GM12875 (cell line): ENCODE measurements around the gene GANAB.
A peak's percentile ranks its signal among the peaks of the same experiment; 100 is the strongest.

Experiments used
- H3K4me3 ChIP-seq: one replicate; pipeline ENCODE4 v1.5.1; 2011; ENCODE audit warnings: low read depth, low read length, control low read depth
- CTCF ChIP-seq: IDR thresholded peaks from 2 replicates; pipeline ENCODE4 v1.5.1; 2011; ENCODE audit warnings: low read depth, mild to moderate bottlenecking, control low read depth, inconsistent platforms, low read length, moderate library complexity, borderline replicate concordance; ENCODE audit not compliant: insufficient read depth

GANAB gene

GRCh38 chr11:62673196-62673525 lies 26.7 kb upstream of the GANAB start:
- H3K4me3 ChIP-seq, result no peak overlapping the region
- TF ChIP-seq CTCF, result no peak

DNA sequence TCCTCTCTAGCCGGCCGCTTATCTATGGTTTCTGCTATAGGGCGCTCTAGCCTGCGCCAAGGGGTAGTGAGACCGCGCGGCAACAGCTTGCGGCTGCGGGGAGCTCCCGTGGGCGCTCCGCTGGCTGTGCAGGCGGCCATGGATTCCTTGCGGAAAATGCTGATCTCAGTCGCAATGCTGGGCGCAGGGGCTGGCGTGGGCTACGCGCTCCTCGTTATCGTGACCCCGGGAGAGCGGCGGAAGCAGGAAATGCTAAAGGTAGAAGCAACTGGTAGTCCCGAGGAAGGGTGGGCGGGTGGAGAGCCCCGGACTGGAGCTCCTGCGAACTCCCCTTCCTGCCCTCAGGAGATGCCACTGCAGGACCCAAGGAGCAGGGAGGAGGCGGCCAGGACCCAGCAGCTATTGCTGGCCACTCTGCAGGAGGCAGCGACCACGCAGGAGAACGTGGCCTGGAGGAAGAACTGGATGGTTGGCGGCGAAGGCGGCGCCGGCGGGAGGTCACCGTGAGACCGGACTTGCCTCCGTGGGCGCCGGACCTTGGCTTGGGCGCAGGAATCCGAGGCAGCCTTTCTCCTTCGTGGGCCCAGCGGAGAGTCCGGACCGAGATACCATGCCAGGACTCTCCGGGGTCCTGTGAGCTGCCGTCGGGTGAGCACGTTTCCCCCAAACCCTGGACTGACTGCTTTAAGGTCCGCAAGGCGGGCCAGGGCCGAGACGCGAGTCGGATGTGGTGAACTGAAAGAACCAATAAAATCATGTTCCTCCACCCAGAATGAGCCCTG lies 25.4 kb upstream of the GANAB start, which contains the start of the genes LBHD1 and UQCC3:
Gene LBHD1 (minus strand): TSS at position 660 of the 782 bp plus-strand sequence. CDS start 2,236 bp downstream, outside the sequence.
Gene UQCC3 (plus strand): TSS at position 66 of the 782 bp plus-strand sequence. CDS start 73 bp downstream, at position 139.
- TF ChIP-seq CTCF, result no peak
- peak within 1 kb of the TSS; percentile 95 for H3K4me3 ChIP-seq

DNA sequence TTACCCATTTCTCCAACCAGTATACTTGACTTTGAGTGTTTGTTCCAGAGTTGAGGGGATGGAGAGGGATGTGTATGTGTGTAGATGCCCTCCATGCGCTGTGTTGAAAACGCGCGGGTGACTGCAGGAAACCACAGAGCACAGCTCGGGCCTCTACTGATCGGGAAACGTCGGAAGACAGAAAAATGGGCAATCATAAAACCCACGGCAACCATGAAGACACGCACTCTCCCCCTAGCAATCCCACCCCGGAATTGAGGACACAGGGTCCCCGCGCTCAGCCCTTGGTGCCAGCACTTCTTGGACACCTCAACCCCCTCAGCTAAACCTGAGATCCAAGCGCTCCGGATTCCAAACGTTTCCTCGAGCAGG lies 24.8 kb upstream of the GANAB start:
- no peak for TF ChIP-seq CTCF
- peak overlapping the region; percentile 95 for H3K4me3 ChIP-seq

DNA sequence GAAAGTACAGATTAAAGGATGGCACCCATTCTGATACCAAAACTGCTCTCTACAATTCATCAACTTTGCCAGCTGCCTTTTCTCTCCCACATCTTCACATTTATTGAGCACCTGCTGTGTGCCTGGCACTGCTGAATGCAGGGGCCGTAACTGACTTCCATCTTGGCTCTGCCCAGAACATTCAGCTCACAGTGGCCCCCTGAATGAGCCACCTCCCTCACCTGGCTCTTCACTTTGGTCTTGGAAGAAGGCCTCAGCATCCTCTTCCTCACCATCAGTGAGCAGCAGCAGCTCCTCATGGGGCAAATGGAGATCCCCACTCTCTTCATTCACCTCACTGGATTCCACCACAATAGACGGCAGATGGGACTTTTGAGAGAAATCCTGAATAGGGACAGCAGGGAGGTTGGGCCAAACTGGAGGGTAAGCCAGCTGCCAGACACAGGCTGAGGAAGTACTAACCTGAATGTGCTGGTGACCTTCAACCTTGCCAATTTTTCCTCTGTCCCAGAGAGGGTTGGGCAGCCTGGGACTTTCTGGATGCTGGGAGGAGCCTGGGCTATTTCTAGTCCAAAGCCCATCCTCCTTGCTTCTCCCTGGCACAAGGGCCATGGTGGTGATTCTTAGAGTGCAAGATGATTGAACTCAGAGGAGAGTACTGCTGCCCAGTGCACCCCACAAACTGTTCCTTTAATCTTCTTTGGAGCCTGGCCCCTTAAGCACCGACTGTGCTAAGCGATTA lies 23.2 kb upstream of the GANAB start:
- no peak for TF ChIP-seq CTCF
- H3K4me3 ChIP-seq, result no peak overlapping the region

- no peak overlapping the region for H3K4me3 ChIP-seq
- no peak for TF ChIP-seq CTCF
Observed at GRCh38 chr11:62667460-62667859, 21.0 kb upstream of the GANAB start.

DNA sequence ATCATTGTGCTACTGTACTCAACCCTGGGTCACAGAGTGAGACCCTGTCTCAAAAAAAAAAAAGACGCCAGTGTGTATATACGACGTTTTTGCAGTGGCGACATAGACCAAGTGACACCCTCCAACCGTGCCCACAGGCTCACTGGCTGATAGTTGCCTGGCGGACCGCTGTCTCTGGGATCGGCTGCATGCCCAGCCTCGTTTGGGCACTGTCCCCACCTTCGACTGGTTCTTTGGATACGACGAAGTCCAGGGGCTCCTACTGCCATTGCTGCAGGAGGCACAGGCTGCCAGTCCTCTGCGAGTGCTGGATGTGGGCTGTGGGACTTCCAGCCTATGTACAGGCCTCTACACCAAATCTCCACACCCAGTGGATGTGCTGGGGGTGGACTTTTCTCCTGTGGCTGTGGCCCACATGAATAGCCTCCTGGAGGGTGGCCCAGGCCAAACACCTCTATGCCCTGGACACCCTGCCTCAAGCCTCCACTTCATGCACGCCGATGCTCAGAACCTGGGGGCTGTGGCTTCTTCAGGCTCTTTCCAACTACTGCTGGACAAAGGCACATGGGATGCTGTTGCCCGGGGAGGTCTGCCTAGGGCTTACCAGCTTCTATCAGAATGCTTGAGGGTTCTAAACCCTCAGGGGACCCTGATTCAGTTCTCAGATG lies 20.0 kb upstream of the GANAB start:
- TF ChIP-seq CTCF, result no peak

More for the DNA sequence above, 20.0 kb upstream of the GANAB start:
- peak overlapping the region; percentile 68 for H3K4me3 ChIP-seq
